HepG2 (cell line): Measurements from ENCODE around the gene DPM1. TPM values are rescaled to one million over a fixed set of nuclear protein-coding genes. Genes with fewer than 3 reads are reported as not detected.

Source experiments
- AKAP8 ChIP-seq: sonication (generic); formaldehyde crosslinking; IDR thresholded peaks from 2 replicates; pipeline ENCODE4 v1.5.1; 2020; ENCODE audit warnings: mild to moderate bottlenecking, missing genetic modification reagents
- CHD2 ChIP-seq: IDR thresholded peaks from 2 replicates; pipeline ENCODE4 v1.6.1; 2011; ENCODE audit warnings: low read depth, low read length, improper control_type of control experiment
- HOXA9 ChIP-seq: sonication (generic); formaldehyde crosslinking; IDR thresholded peaks from 2 replicates; pipeline ENCODE4 v1.8.1; 2022; ENCODE audit warnings: missing genetic modification reagents, mild to moderate bottlenecking, moderate library complexity, borderline replicate concordance
- KLF15 ChIP-seq: sonication (generic); formaldehyde crosslinking; IDR thresholded peaks from 2 replicates; pipeline ENCODE4 v1.8.1; 2023; ENCODE audit warnings: borderline replicate concordance, mild to moderate bottlenecking, inconsistent platforms, missing genetic modification reagents, mixed read lengths
- MIXL1 ChIP-seq: IDR thresholded peaks from 2 replicates; pipeline ENCODE4 v1.6.1; 2016
- MTF2 ChIP-seq: sonication (generic); formaldehyde crosslinking; IDR thresholded peaks from 2 replicates; pipeline ENCODE4 v1.5.0; 2020; ENCODE audit warnings: missing genetic modification reagents, borderline replicate concordance
- MXI1 ChIP-seq: IDR thresholded peaks from 3 replicates; pipeline ENCODE4 v1.6.1; 2012; ENCODE audit warnings: low read depth, low read length, inconsistent platforms, borderline replicate concordance
- PHF8 ChIP-seq: sonication (generic); formaldehyde crosslinking; IDR thresholded peaks from 2 replicates; pipeline ENCODE4 v1.5.0; 2020; ENCODE audit warnings: missing genetic modification reagents
- PITX1 ChIP-seq: sonication (generic); formaldehyde crosslinking; IDR thresholded peaks from 2 replicates; pipeline ENCODE4 v1.5.1; 2020; ENCODE audit warnings: mild to moderate bottlenecking, missing genetic modification reagents
- SALL2 ChIP-seq: sonication (generic); formaldehyde crosslinking; IDR thresholded peaks from 2 replicates; pipeline ENCODE4 v1.8.1; 2023; ENCODE audit warnings: mild to moderate bottlenecking, missing genetic modification reagents, inconsistent platforms
- SMARCE1 ChIP-seq: fragments of 450-650 bp; IDR thresholded peaks from 2 replicates; pipeline ENCODE4 v1.6.1; 2017; ENCODE audit warnings: borderline replicate concordance
- SOX5 ChIP-seq: IDR thresholded peaks from 2 replicates; pipeline ENCODE4 v1.6.1; 2016; ENCODE audit warnings: borderline replicate concordance
- ZC3H4 ChIP-seq: sonication (generic); formaldehyde crosslinking; IDR thresholded peaks from 2 replicates; pipeline ENCODE4 v1.4.0; 2020; ENCODE audit warnings: missing genetic modification reagents, borderline replicate concordance
- ZEB1 ChIP-seq: IDR thresholded peaks from 2 replicates; pipeline ENCODE4 v1.6.1; 2012; ENCODE audit warnings: mild to moderate bottlenecking, low read depth, inconsistent platforms; ENCODE audit not compliant: insufficient replicate concordance
- ZNF234 ChIP-seq: sonication (generic); formaldehyde crosslinking; conservative IDR thresholded peaks from 2 replicates; pipeline ENCODE4 v1.5.1; 2020; ENCODE audit warnings: mild to moderate bottlenecking, missing genetic modification reagents
- ZNF367 ChIP-seq: sonication (generic); formaldehyde crosslinking; IDR thresholded peaks from 2 replicates; pipeline ENCODE4 v1.4.0; 2020; ENCODE audit warnings: missing genetic modification reagents, borderline replicate concordance
- ZNF496 ChIP-seq: sonication (generic); formaldehyde crosslinking; IDR thresholded peaks from 2 replicates; pipeline ENCODE4 v1.8.1; 2023; ENCODE audit warnings: mild to moderate bottlenecking, moderate library complexity, missing genetic modification reagents; ENCODE audit not compliant: insufficient replicate concordance
- ZNF547 ChIP-seq: sonication (generic); formaldehyde crosslinking; IDR thresholded peaks from 2 replicates; pipeline ENCODE4 v1.5.1; 2020; ENCODE audit warnings: mild to moderate bottlenecking, missing genetic modification reagents
- ZNF703 ChIP-seq: sonication (generic); formaldehyde crosslinking; IDR thresholded peaks from 2 replicates; pipeline ENCODE4 v1.5.1; 2020; ENCODE audit warnings: missing genetic modification reagents, mild to moderate bottlenecking, moderate library complexity, borderline replicate concordance
- ZSCAN21 ChIP-seq: sonication (generic); formaldehyde crosslinking; IDR thresholded peaks from 2 replicates; pipeline ENCODE4 v1.8.0; 2022; ENCODE audit warnings: mild to moderate bottlenecking, missing genetic modification reagents, moderate library complexity, borderline replicate concordance
- polyA plus RNA-seq, 8 experiments: library from polyadenylated mRNA; depleted of rRNA in 3 of 8; stranded (reverse) in 7 of 8; unstranded in 1 of 8; fragments of >200 nt; fragmentation: Illumina TruSeq in 4 of 8; extraction: Trizol in 4 of 8; gene quantifications; 2 replicates each; pipeline versions ENCODE4 v1.2.1 to v1.2.3, GENCODE V29; 2011 to 2016; ENCODE audit warnings: low read depth in 4 of 8, missing spikeins in 1 of 8, mixed read lengths in 1 of 8; ENCODE audit not compliant: insufficient read depth in 1 of 8
- total RNA-seq, 5 experiments: library from RNA; depleted of rRNA; stranded (reverse); fragments of >200 nt; fragmentation: Illumina TruSeq; extraction: Trizol; gene quantifications; 2 replicates each; pipeline ENCODE4 v1.2.3, GENCODE V29; 2016; ENCODE audit warnings: low read depth in 1 of 5
- TF ChIP-seq, protein P1 (sequence below): sonication (generic); formaldehyde crosslinking; IDR thresholded peaks from 2 replicates; pipeline ENCODE4 v1.4.0; 2020; ENCODE audit warnings: low read depth, missing genetic modification reagents
- TF ChIP-seq, protein P2 (sequence below), 2 experiments: sonication (generic) in 1 of 2; formaldehyde crosslinking in 1 of 2; IDR thresholded peaks; 2 replicates each; pipeline versions ENCODE4 v1.4.0 to v1.6.1; 2018 to 2020; ENCODE audit warnings: missing genetic modification reagents in 2 of 2, borderline replicate concordance in 1 of 2, low read depth in 1 of 2, mild to moderate bottlenecking in 1 of 2, missing biosample characterization in 1 of 2
- TF ChIP-seq, protein P3 (sequence below): IDR thresholded peaks from 2 replicates; pipeline ENCODE4 v1.6.1; 2016
- TF ChIP-seq, protein P4 (sequence below): sonication (generic); formaldehyde crosslinking; conservative IDR thresholded peaks from 2 replicates; pipeline ENCODE4 v1.8.0; 2022; ENCODE audit warnings: mild to moderate bottlenecking, moderate library complexity, missing genetic modification reagents

The DPM1 gene
- total and polyA plus RNA-seq, 2 of the 13 experiments (the other 11 are each of a cell fraction or from before 2014, with no cell fraction given), result 83.2 to 161 TPM

DNA sequence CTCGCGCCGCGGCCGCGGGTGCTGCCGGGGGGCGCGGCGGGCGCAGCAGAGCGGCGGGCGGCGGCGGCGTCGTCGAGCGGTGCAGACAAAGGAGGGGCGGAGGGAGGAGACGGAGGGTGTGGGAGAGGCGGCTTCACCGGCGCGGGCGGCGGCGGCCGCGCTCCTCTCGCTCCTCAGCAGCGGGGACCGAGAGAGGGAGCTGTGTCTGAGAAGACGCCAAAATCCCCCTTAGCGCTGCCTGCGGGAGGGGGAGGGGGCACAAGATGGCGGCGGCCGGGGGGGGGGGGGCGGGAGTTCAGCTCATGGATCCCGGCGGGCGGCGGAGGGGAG lies 27.4 kb downstream of the DPM1 start (continued):
- TF ChIP-seq, protein P1, sequence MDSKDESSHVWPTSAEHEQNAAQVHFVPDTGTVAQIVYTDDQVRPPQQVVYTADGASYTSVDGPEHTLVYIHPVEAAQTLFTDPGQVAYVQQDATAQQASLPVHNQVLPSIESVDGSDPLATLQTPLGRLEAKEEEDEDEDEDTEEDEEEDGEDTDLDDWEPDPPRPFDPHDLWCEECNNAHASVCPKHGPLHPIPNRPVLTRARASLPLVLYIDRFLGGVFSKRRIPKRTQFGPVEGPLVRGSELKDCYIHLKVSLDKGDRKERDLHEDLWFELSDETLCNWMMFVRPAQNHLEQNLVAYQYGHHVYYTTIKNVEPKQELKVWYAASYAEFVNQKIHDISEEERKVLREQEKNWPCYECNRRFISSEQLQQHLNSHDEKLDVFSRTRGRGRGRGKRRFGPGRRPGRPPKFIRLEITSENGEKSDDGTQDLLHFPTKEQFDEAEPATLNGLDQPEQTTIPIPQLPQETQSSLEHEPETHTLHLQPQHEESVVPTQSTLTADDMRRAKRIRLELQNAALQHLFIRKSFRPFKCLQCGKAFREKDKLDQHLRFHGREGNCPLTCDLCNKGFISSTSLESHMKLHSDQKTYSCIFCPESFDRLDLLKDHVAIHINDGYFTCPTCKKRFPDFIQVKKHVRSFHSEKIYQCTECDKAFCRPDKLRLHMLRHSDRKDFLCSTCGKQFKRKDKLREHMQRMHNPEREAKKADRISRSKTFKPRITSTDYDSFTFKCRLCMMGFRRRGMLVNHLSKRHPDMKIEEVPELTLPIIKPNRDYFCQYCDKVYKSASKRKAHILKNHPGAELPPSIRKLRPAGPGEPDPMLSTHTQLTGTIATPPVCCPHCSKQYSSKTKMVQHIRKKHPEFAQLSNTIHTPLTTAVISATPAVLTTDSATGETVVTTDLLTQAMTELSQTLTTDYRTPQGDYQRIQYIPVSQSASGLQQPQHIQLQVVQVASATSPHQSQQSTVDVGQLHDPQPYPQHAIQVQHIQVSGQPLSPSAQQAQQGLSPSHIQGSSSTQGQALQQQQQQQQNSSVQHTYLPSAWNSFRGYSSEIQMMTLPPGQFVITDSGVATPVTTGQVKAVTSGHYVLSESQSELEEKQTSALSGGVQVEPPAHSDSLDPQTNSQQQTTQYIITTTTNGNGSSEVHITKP (CRISPR knock-in tag), result no peak
- TF ChIP-seq SALL2 (no peak), MTF2 (CRISPR knock-in tag) (no peak), ZEB1 (no peak), HOXA9 (CRISPR knock-in tag) (no peak), MXI1 (0 out of 3 replicates have a peak, but pooled peaks have one; percentile 30), ZNF367 (no peak), ZNF703 (CRISPR knock-in tag) (no peak), SMARCE1 (no peak), ZNF496 (CRISPR knock-in tag) (no peak), ZNF234 (CRISPR knock-in tag) (0 out of 2 replicates have a peak, but pooled peaks have one; percentile 10), ZNF547 (no peak), KLF15 (CRISPR knock-in tag) (no peak), MIXL1 (CRISPR knock-in tag) (no peak), AKAP8 (no peak), PITX1 (CRISPR knock-in tag) (no peak), ZC3H4 (peak; percentile 39; the same call in 1 of the 2 replicates), SOX5 (CRISPR knock-in tag) (no peak), PHF8 (CRISPR knock-in tag) (peak; percentile 40; the same call in 1 of the 2 replicates), ZSCAN21 (no peak), CHD2 (no peak; the same call in 1 of the 2 replicates)
- TF ChIP-seq, protein P2, sequence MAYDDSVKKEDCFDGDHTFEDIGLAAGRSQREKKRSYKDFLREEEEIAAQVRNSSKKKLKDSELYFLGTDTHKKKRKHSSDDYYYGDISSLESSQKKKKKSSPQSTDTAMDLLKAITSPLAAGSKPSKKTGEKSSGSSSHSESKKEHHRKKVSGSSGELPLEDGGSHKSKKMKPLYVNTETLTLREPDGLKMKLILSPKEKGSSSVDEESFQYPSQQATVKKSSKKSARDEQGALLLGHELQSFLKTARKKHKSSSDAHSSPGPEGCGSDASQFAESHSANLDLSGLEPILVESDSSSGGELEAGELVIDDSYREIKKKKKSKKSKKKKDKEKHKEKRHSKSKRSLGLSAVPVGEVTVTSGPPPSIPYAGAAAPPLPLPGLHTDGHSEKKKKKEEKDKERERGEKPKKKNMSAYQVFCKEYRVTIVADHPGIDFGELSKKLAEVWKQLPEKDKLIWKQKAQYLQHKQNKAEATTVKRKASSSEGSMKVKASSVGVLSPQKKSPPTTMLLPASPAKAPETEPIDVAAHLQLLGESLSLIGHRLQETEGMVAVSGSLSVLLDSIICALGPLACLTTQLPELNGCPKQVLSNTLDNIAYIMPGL (CRISPR knock-in tag; IDR thresholded peaks at IDR 0.05; ENCODE audit: borderline replicate concordance in 1 of 2, low read depth in 1 of 2), result peak in 1 of 2 experiments; percentile 82; a peak in 1 of 4 replicates
- TF ChIP-seq, protein P3, sequence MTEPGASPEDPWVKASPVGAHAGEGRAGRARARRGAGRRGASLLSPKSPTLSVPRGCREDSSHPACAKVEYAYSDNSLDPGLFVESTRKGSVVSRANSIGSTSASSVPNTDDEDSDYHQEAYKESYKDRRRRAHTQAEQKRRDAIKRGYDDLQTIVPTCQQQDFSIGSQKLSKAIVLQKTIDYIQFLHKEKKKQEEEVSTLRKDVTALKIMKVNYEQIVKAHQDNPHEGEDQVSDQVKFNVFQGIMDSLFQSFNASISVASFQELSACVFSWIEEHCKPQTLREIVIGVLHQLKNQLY (CRISPR knock-in tag), result no peak
- TF ChIP-seq, protein P4, sequence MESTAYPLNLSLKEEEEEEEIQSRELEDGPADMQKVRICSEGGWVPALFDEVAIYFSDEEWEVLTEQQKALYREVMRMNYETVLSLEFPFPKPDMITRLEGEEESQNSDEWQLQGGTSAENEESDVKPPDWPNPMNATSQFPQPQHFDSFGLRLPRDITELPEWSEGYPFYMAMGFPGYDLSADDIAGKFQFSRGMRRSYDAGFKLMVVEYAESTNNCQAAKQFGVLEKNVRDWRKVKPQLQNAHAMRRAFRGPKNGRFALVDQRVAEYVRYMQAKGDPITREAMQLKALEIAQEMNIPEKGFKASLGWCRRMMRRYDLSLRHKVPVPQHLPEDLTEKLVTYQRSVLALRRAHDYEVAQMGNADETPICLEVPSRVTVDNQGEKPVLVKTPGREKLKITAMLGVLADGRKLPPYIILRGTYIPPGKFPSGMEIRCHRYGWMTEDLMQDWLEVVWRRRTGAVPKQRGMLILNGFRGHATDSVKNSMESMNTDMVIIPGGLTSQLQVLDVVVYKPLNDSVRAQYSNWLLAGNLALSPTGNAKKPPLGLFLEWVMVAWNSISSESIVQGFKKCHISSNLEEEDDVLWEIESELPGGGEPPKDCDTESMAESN (CRISPR knock-in tag), result no peak; the same call in 1 of the 2 replicates
